ENCODE results near the gene ANKRD12. TPM values are rescaled to one million over a fixed set of nuclear protein-coding genes. Genes with fewer than 3 reads are reported as not detected.

ANKRD12 gene
- total and polyA plus RNA-seq, 11 donors: 7.7 to 70.9 (median 52.0) TPM

- Histone ChIP-seq H3K4me1 (peaks cover 0 to 64% (median 25%) of the 10 kb centered on the region in 12 donors), H3K36me3 (peaks cover 0 to 6% (median 0%) of the 10 kb centered on the region in 9 donors), H3K27ac (no peak overlapping the region), H3K9me3 (peaks cover 0 to 12% (median 0%) of the 10 kb centered on the region in 12 donors), H3K27me3 (no peaks in the 10 kb centered on the region), H3K4me3 (no peak overlapping the region)
- TF ChIP-seq CTCF (IDR thresholded peaks at IDR 0.05): no peak
- TF ChIP-seq POLR2A (IDR thresholded peaks at IDR 0.05): no peak
- intact Hi-C loops (cut with DNase I): no loop called here
- ATAC-seq (no peak), DNase-seq (no peak)
- WGBS, 4 donors: 84 to 91% (median 90%) methylated on average over 4 of the region's 4 CpGs
Observed at GRCh38 chr18:9172506-9173127, 36.0 kb downstream of the ANKRD12 start.

GRCh38 chr18:9173770-9174233 lies 37.2 kb downstream of the ANKRD12 start:
- Histone ChIP-seq H3K4me1 (peaks cover 0 to 70% (median 29%) of the 10 kb centered on the region in 12 donors), H3K27me3 (no peaks in the 10 kb centered on the region), H3K4me3 (no peak overlapping the region), H3K9me3 (peaks cover 0 to 12% (median 0%) of the 10 kb centered on the region in 12 donors), H3K36me3 (peaks cover 0 to 6% (median 0%) of the 10 kb centered on the region in 9 donors), H3K27ac (no peak overlapping the region)
- ATAC-seq (peak in 1 of 4 donors; percentile 23), DNase-seq (no peak)
- intact Hi-C loops (cut with DNase I): no loop called here
- 83 to 95% (median 88%) methylated on average over 6 of the region's 6 CpGs for WGBS, 4 donors
- no peak for TF ChIP-seq POLR2A (IDR thresholded peaks at IDR 0.05)
- no peak for TF ChIP-seq CTCF (IDR thresholded peaks at IDR 0.05)

GRCh38 chr18:9174302-9174701 lies 37.7 kb downstream of the ANKRD12 start:
- peaks cover 0 to 10% (median 0%) of the 10 kb centered on the region in 9 donors for H3K36me3 ChIP-seq
- H3K4me1 ChIP-seq: peaks cover 0 to 70% (median 29%) of the 10 kb centered on the region in 12 donors
- peak overlapping the region in 1 of 12 donors; percentile 35 for H3K27ac ChIP-seq
- intact Hi-C loops (cut with DNase I): no loop called here
- 78 to 88% (median 85%) methylated on average over 3 to 4 of the region's 4 CpGs for WGBS, 4 donors
- no peak overlapping the region for H3K4me3 ChIP-seq
- H3K27me3 ChIP-seq: no peaks in the 10 kb centered on the region
- TF ChIP-seq POLR2A (IDR thresholded peaks at IDR 0.05) (no peak), CTCF (IDR thresholded peaks at IDR 0.05) (no peak)
- no peak for DNase-seq
- peak in 3 of 4 donors; percentile 10 to 17 (median 16) for ATAC-seq
- H3K9me3 ChIP-seq: peaks cover 0 to 9% (median 0%) of the 10 kb centered on the region in 12 donors

- Histone ChIP-seq H3K4me1 (peaks cover 0 to 70% (median 29%) of the 10 kb centered on the region in 12 donors), H3K9me3 (peaks cover 0 to 7% (median 0%) of the 10 kb centered on the region in 12 donors), H3K36me3 (peaks cover 0 to 12% (median 0%) of the 10 kb centered on the region in 9 donors), H3K27ac (peak overlapping the region in 2 of 12 donors; percentile 3 to 30), H3K27me3 (no peaks in the 10 kb centered on the region), H3K4me3 (no peak overlapping the region)
- ATAC-seq: peak in 2 of 4 donors; percentile 5 to 22
- TF ChIP-seq POLR2A (IDR thresholded peaks at IDR 0.05) (no peak), CTCF (IDR thresholded peaks at IDR 0.05) (no peak)
- intact Hi-C loops (cut with DNase I): no loop called here
- 94 to 98% (median 97%) methylated on average over 1 of the region's 1 CpG for WGBS, 4 donors
- DNase-seq: no peak
Observed at GRCh38 chr18:9175115-9175514, 38.5 kb downstream of the ANKRD12 start.

All from heart left ventricle (tissue), 16 donors.